ENCODE data around the gene ZBTB43.

ZBTB43 gene

DNA sequence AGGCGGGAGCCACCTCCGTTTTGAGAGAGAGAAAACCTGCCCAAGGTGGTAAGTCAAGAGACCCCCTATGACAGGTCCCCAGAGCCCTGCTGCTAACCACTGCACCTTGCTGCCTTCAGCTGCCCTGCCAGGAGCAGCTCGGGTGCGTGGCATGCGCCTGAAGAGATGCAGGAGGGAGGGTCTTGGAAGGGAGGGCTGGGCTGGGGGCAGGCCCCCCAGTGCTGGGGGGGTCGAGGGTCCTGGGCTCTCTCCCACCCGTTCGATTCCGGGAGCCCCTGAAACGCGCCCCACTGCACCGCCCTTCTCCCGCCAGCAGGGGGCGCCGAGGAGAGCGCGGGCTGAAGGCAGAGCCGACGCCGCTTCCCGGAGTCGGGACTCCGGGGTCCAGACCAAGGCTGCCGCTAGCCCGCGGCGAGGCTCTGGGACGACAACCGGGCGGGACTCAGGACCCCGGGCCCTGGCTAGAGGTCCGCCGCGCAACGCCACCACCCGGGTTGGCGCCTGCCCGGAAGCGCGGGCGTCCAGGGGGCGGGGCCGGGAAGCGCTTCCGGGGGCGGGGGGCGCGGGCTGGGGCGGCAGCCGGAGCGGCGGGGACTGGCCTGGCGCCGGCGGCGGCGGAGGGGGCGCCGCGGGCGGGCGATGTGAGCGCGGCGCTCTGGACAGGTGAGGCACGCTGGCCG lies 55.4 kb downstream of the ZBTB43 start, which contains the start of gene ZBTB34:
TSS of gene ZBTB34 (plus strand) at position 563 of the 680 bp plus-strand sequence. CDS start 18,761 bp downstream, outside the sequence.
- DNase-seq: peak; percentile 36 to 67

DNA sequence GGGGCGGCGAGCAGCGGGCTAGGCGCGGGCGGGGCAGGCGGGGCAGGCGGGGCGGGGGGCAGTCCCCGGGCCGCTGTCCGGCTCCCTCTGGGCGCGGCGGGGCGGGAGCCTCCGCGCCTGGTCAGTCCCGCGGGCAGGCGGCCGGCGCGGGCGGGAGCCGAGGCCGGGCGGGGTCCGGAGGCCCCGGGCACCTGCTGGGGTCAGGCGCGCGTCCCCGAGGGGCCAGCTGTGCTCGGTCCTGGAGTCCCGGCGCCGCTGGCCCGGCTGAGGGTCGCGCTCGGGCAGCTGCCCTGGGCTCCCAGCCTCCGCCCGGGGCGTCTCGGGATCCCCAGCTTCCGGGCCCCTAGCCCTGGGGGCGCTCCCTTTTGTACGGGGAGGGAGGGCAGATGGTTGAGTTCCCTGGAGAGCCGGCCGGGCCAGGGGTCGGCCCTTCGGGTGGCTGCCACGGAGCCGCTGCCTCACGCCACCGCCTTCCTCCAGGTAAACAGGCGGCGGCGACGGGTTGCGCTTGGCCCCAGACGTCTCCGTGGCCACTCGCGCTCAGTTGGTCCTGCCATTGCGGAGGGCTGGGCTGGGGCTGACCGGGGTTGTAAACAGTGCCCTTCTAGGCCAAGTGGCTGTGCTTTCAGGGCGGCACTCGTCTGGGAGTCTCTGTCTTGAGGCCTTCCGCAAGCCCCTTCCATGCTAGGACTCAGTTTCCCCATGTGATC lies 56.1 kb downstream of the ZBTB43 start:
- DNase-seq: no peak

DNA sequence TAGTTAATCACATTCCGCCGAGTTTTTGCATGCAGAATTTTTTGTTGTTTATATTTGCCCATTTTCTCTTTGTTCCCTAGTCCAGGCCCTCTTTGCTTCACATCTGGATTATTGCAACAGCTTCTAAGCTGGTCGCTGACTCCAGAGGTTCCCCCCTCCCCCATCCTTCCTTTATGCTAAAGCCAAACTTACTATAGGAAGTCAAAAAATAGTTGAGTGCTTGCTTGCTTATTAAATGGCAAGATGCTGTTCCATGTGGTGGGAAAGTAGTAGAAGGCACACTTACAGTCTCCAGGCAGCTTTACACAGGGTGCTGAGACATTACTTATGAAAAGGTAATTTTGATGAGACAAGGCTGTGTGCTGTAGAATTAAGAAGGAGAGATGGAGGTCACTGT lies 56.9 kb downstream of the ZBTB43 start:
- peak in 1 of 2 donors; percentile 37 for DNase-seq

DNA sequence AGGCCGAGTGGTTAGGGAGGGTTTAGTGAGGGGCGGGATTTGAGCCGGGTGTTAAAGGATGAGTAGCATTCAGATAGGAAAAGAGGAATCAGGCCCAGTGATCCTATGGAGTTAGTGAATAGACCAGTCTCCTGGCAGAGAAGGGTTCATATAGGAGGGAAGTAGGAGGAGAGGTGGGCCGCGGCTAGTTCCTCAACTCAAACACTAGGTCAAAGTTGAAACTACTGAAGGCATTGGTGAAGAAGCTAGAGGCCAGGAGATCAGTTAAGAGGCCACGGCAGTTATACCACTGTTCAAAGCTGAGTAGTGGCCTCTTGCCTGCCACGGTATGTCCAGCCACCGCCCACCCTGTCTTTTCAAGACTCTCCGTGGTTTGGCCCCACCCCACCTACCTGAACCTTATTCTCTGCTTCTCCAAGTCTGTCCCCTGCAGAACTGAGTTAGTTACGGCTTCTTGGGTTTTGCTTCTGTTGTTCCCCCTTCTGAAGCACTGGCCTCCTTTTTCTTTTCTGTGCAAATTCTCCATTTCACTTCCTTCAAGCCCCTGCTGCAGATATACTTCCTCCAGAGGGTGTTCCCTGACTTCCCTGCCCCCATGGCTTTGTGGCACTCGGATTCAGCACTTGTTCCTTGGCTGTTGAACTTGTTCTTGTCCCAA lies 57.4 kb downstream of the ZBTB43 start:
- peak; percentile 39 to 46 for DNase-seq

DNA sequence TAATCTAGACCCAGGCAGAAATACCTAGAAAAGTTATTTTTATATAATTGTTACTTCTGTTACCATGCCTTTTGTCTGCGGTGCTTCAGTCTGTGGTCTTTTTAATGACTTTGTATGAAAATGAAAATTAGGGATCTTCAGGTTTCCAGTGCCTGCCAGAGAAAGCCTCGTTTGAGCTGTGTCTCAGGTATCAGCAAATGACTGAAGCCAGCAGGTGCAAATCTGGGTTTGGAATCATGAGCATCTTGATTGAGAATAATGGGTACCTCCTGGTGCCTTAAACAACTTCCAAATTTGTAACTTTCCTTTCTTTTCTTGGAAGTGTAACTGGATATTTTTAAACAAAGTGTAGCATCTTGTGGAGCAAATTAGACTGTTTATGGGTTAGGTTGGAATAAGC lies 59.9 kb downstream of the ZBTB43 start:
- DNase-seq: no peak

DNA sequence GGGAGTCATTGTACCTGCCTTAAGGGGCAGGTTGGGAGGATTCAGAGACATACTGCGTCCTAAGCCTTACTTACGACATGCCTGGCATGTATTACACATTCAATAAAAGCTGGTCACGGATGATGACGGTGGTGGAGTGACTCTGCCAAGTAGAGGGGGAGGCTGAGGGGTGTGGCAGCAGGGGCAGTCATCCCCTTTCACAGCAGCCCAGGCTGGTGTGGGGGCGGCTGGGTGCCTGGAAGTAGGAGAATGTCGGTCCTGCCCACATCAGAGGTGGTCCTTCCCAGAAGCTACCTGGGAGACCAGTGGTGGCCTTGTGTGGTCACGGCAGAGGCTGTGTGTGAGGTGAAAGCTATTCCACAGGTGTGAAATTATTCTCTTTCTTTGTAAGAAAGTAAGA lies 64.5 kb downstream of the ZBTB43 start:
- DNase-seq: peak in 1 of 2 donors; percentile 17

DNA sequence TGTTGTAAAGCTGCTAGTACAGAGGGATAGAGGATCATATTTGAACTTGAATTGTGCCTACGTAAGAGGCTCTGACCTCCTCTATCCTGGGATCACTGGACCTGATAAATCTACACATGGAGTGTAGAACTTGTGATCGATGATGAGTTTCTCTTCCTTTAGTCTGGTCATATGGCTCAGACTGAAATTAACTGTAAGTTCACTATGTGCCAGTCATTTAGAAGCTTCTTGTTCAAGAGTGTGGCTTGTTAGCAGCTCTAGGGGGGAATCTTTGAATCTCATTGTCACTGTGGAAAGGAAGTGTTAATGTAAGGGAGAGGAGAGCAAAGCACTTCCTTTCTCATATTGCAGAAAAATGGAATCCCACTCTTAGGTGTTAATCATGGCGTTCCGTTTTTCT lies 67.7 kb downstream of the ZBTB43 start:
- no peak for DNase-seq

DNA sequence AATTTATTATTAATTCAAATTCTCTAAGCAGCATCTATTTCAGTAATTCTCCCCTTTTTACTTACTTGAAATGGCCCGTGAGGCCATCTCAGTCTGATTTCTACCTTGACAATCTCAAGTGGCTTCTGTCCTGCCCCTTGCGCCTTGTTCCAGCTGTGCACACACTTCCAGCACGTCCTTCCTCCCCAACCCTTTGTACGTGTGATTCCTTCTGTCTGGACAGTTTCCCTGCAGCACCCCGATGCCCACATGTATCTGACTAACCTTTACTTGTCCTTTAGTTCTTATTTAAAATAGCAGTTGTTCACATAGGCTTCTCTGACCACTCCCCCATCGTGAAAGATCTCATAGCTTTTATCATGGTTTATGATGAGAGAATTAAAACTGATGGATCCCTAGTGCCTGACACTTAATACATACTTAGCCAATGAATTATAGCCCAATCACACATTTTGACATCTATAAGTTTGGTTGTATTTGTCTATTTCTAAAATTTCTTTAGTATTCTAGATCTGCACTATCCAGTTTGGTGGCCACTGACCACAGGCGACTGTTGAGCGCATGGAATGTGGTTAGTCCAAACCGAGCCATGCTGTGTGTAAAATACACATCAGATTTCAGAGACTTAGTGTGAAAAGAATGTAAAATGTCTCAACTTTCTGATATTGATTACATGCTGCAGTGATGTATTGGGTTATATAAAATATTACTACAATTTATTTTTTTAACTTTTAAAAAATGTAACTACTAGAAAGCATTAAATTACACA lies 69.9 kb downstream of the ZBTB43 start:
- DNase-seq: no peak

DNA sequence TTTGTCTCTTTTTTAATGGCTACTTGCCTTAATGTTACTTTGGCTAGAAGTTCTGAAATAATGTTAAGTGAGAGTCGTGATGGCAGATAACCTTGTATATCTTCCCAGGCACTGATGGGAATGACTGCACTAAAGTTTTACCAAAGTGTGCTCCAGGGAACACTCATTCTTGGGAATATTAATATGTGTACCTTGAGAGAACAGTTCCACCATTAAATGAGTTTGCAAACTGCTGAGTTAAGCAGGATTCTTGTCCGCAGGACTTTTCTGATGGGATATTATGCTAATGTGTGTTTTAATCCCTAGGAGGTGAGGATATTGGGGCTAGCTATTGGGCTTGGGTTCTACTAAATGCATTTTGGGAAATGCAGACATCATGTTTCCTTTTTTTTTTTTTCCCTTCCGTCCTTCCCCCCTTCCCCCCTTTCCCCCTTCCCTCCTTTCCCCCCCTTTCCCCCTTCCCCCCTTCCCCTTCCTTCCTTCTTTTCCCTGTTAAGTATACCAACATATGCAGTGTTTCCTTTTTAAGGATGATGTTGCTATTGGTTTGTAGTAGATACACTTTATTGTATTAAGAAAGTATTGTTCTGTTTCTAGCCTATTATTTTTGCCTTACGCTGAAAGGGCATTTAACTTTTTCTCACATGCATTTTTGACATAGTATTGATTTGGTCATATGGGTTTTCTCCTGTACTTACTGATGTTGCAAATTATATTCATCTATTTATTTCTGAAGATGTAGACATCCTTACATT lies 71.1 kb downstream of the ZBTB43 start:
- no peak for DNase-seq

DNA sequence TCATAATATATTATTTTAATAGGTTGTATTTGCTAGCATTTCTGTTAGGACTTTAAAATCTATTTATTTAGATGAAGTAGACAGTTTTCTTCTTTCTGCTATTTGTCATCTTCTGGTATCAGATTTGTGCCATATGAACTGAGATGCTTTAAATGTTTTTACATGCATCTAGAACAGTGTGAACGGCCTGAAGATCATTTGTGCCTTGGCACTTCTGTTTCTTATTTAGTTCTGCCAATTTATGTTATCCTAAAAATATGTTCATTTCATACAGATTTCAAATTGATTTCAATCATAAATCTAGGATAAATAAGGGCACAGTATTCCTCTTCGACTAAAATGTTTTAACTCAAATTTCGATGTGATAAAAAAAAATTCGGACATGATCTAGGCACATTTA lies 71.7 kb downstream of the ZBTB43 start:
- no peak for DNase-seq

DNA sequence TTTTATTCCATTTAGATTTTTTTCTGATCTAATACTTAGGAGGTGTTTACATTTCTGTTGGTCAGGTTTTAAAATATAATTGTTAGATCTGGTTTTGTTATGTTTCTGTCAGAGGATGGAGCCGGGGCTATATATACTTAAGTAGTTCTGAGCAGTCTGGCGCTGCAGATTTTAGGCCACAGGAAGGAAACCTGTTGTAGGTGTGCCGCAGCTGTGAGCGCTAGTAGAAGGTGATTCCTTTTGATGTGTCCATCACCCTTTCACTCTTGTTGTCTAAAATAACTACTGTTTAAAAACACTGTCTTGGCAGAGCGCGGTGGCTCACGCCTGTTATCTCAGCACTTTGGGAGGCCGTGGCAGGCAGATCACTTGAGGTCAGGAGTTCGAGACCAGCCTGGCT lies 72.6 kb downstream of the ZBTB43 start:
- no peak for DNase-seq

DNA sequence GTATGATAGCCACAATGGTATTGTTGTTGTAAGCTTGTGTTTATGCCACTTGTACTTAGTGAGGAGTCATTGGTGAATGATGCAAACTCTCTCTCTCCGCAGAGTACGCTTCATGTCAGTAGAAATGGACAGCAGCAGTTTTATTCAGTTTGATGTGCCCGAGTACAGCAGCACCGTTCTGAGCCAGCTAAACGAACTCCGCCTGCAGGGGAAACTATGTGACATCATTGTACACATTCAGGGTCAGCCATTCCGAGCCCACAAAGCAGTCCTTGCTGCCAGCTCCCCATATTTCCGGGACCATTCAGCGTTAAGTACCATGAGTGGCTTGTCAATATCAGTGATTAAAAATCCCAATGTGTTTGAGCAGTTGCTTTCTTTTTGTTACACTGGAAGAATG lies 74.4 kb downstream of the ZBTB43 start:
- no peak for DNase-seq

DNA sequence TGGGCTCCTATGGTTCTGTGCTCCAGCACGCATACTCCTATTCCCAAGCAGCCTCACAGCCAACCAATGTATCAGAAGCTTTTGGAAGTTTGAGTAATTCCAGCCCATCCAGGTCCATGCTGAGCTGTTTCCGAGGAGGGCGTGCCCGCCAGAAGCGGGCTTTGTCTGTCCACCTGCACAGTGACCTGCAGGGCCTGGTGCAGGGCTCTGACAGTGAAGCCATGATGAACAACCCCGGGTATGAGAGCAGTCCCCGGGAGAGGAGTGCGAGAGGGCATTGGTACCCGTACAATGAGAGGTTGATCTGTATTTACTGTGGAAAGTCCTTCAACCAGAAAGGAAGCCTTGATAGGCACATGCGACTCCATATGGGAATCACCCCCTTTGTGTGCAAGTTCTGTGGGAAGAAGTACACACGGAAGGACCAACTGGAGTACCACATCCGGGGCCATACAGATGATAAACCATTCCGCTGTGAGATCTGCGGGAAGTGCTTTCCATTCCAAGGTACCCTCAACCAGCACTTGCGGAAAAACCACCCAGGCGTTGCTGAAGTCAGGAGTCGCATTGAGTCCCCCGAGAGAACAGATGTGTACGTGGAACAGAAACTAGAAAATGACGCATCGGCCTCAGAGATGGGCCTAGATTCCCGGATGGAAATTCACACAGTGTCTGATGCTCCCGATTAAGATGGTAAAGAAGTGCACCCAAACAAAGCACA lies 75.5 kb downstream of the ZBTB43 start:
- DNase-seq: no peak

DNA sequence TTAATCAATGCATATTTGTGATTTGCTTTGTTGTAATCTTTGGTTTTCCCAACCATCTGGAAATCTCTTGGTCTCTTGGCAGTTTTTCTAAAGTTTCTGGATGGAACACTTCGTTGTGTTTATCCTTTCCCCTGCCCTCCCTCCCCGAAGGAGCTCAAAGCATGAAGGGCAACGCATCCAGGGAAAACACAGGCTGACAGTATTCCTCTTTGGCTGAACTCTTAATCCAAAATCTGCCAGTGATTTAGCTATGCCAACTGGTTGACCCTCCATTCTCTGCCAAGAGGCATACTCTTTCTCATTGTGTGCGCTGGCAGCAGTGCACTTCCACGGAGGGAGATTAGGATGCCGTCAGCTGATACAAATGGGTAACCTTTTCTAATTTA lies 76.1 kb downstream of the ZBTB43 start:
- no peak for DNase-seq

DNA sequence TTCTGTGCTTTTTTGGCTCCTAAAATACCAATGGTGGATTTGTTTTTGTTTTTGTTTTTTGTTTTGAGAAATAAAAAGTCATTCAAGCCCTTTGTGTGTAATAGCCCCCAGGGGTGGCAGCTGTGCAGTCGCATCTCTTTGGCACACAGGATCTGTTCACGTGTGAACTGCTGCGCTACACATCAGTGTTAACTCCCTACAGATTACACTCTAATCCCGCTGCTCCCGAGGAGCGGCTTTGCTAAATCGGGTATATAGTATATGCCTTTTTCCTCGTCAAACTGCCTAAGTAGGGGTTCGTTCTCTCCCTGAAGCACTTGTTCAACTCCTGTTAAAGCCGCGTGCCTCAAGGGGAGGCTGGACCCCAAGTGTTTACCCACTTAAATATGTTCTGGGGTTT lies 77.9 kb downstream of the ZBTB43 start:
- no peak for DNase-seq

DNA sequence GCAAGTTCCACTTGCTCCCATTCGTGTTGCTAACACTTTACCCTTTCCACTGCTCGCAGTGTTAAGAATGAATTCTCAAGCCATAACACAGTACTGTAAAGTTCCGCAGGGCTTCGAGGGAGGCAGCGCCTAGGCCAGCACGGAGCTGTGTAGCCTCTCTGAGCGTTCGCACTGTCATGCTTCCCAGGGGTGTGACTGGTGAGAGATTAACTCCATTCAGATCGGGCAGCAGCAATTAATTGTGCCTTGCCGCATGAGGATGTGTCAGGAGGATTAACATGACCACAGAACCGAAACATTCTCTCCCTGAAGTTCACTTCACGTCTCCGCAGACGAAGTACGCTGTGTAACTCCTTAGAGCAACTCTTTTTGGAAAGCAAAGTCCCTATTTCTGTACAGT lies 78.8 kb downstream of the ZBTB43 start:
- DNase-seq: no peak

DNA sequence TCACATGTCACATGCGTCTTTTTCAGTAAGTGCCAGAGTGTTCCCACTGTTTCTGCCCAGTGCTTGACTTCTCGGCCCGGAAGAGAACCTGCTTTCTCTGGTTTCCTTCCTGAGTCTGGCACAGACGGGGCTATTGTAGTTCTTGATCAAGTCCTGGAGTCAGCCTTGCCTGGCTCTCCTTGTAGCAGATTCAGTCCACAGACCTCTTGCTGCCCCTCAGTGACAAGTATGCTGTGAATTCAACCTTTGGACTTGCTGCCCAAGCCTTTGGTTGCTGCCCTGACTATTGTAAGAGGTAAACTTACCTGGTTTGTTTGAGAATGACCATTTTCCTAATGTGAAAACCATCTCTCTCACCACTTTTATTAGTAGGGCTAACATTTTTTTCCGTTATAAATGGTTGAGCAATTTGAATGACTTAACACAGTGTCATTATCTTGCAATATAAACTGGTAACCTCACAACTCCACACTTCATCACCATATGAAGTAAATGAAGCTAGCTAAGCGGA lies 80.3 kb downstream of the ZBTB43 start:
- peak; percentile 12 to 44 for DNase-seq

DNA sequence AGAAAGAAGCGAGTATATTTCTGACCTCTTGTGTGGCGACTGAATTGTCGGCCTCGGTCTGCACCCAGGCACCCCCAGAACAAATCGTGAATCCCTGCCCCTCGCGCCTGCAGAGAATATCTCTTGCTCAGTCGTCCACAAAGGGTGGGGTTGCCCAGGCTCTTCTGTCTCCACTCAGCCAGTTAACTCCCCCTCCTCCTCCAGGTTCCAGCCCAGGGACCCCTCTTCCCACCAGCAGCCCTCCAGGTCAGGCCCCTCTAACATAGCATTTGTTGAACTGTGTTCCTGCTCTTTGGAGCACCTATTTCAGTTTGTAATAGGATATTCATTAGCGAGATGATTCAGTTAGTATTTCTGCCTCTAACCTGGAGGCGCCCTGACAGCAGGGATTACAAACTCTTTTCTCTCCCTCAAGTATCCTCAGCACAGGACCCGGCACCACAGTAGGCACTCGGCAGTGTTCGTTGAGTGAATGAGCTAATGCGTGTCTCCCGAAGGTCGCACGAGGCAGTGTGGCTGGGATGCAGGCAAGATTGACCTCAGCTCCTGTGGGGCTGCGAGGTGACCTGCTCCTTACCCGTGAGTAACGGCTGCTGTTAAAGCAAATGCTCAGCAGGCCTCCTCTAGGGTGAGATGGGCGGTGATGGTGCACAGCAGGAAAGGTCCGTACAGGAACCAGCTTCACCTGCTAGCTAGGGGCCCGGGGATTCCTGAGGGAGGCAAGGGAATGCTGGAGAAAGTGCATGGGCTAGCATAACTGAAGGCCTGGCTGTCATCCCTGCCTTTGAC lies 81.4 kb downstream of the ZBTB43 start:
- no peak for DNase-seq

DNA sequence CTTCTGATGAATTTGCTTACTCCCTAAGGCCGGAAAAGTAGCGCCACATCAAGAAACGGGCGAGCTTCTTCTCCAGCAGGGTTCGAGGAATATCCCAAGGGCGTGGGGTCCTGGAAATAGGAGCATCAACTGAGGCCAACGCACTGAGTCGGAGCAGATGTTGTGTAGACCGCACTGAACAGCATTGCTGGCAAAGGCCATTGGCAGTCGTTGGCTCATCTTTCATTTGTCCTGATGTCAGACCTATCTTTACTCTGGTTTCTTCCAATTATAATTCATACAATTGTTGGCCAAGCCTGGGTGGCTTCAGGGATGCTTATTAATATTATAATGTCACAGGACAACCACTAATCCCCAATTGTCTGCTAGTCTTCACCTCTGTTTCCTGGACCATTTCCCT lies 82.1 kb downstream of the ZBTB43 start:
- DNase-seq: no peak
